ENCODE measurements around the gene RCN1. TPM values are rescaled to one million over a fixed set of nuclear protein-coding genes. Genes with fewer than 3 reads are reported as not detected.

RCN1 gene
- total RNA-seq, 1 donor from 2014 or later: 26.6 TPM

DNA sequence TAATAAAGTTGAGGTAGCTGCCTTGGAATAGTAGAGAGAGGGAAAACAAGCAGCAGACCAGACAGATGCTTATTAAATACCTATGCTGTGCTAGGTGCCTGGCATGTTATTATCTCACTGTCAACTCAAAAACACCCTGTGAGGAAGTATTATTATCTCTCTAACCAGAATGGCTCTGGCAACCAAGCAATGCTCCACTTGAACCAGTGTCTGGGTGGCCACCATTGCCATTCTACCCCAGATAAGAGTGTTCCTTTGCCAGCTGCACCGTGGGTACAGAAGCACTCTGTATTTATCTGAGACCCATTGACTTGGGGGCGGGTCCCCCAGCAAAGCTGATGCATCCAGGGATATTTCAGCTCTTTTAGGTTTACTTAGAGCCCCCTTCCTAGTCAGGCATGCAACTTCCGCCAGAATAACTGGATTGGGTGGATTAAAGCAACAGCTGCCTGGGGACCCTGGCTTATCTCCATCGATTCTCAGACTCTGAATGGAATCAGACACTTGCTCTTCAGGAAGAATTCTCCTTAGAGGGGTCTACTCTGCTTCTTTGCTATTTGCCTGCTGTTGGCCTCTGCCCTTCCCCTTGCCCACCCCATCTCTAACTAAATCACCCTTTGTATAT, 49.1 kb downstream of the RCN1 start:
- DNase-seq: no peak
- ATAC-seq (ENCODE audit: poor library complexity): no peak
- intact Hi-C loops (cut with DNase I): no loop called here

- intact Hi-C loops (cut with DNase I): no loop called here
- ATAC-seq (ENCODE audit: poor library complexity) (no peak), DNase-seq (no peak)
Observed at GRCh38 chr11:32141745-32142546, 51.1 kb downstream of the RCN1 start.

DNA sequence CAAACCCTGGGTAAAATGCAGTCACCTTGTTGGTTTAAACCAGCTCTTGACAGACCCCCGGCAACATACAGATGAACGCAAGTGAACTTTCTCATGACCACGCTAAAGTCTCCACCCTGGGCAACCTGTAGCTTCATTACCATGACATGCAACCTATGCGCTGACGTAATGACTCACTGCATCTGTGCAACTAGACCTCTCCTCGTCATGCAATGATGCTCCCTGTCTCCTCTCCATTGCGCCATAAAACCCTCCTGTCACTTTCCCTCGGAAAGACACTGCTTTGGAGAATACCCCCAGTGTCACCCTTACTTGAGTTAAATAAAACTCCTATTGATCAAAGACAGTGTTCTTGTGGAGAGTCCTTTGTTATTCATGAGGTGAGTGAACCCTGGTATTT, 52.5 kb downstream of the RCN1 start:
- no peak for DNase-seq
- ATAC-seq (ENCODE audit: poor library complexity): no peak
- intact Hi-C loops (cut with DNase I): no loop called here

DNA sequence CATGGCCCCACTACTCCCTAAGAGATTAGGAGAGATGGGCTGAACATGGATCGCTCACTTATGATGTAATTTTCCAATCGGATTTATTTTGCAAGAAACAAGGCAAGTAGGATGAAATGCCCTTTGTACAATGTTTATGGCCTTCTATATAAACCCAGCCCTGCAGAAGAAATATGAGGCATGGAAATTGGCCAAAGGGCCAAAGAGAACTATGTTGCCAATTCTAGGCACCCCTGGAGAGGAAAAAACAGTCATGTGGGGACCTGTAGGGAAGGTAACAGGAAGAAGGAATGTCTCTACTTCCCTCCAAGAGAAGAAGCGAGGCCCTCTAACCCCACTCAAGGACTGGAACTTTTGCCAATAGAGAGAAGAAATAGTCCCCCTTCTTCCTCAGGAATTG, 54.4 kb downstream of the RCN1 start:
- ATAC-seq (ENCODE audit: poor library complexity): no peak
- DNase-seq: no peak
- intact Hi-C loops (cut with DNase I): no loop called here

DNA sequence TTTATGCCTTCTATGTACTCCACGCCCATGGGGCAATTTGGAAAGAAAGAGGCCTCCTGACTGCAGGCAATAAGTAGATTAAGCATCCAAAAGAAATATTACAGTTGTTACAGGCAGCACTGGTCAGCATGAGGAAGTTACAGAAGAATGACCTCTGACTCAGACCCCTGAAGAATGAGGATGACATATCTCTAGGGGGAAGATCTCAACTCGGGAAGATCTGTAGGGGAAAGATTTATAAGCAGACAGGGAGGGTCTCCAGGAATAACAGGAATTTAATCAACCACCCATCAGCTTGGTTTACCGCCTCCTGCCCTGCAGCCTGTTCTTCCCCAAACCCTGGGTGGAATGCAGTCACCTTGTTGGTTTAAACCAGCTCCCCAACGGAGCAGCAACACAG, 58.0 kb downstream of the RCN1 start:
- DNase-seq (no peak), ATAC-seq (ENCODE audit: poor library complexity) (no peak)
- intact Hi-C loops (cut with DNase I): no loop called here

- no peak for DNase-seq
- intact Hi-C loops (cut with DNase I): no loop called here
- ATAC-seq (ENCODE audit: poor library complexity): no peak
Observed at GRCh38 chr11:32149748-32150147, 58.9 kb downstream of the RCN1 start.

DNA sequence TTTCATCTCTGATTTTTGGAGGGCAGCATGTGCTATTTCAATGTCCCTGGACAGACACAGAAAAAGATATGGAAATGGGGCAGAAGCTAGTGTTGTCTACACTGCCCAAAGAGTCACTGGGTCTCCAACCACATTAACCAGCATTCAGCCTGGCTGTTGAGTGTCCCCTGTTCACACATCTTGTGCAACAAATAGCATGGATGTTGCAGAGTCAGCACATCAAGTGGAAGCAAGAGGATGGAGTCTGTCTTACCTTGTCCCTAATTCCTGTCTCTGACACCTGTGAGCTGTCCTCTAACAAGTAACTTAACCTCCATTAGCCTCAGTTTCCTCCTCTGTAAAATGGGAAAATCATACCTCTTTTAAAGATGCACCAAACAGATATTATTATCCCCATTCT, 60.2 kb downstream of the RCN1 start:
- ATAC-seq (ENCODE audit: poor library complexity) (no peak), DNase-seq (no peak)
- intact Hi-C loops (cut with DNase I): no loop called here

DNA sequence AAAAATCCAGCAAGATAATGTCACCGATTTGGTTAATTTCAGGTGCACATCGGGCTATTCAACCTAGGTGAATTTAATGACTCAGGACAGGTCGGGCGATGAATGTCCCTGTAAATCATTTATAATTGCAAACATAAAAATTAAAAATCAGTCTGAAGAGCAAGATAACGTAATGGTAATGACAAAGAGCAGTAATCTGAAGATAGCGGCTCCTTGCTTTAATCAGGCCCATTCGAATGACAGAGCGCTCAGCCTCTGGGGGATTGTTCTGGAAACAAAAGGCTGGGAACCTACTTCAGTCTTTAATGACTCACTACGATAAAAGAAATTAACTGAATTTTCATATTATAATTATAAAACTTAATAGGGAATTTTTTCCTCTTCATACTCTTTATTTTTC, 61.3 kb downstream of the RCN1 start:
- ATAC-seq (ENCODE audit: poor library complexity) (no peak), DNase-seq (no peak)
- intact Hi-C loops (cut with DNase I): no loop called here

DNA sequence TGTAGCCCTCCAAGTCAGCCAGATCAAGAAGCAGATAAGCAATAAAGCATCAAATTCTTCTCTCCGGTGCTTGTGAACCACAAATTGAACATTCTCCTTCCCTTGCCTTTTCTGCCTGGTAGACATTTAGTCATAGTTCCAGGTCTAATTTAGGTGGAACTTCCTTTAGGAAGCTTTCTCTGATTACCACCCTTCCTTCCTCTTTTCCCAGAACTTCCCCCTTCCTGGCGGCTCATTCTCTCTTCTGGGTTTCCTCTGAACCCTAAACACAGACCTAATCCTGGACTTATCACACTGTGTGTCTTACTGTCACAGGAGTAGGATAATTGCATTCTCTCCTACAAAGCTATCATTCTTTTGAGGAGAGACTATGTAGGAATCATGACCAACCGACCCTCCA, 61.9 kb downstream of the RCN1 start:
- no peak for ATAC-seq (ENCODE audit: poor library complexity)
- DNase-seq: no peak
- intact Hi-C loops (cut with DNase I): no loop called here

DNA sequence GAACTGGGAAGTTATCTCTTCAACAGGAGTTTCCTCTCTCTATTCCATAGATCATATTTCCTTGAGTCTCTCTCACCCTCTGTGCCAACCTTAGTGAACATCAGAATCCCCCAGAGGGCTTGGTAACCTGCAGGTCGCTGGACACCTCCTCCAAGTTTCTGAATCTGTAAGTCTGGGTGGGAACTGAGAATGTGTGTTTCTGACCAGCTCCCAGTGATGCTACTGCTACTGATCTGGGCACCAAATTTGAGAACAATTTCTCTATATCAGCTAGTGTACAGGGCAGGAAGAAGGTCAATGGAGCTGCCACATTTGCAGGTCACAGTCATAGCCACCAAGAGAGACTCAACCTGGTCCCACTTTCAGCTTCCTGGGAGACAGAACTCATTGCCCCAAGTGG, 62.9 kb downstream of the RCN1 start:
- no peak for ATAC-seq (ENCODE audit: poor library complexity)
- DNase-seq: no peak
- intact Hi-C loops (cut with DNase I): no loop called here

- intact Hi-C loops (cut with DNase I): no loop called here
- DNase-seq (no peak), ATAC-seq (ENCODE audit: poor library complexity) (no peak)
Observed at GRCh38 chr11:32154275-32154674, 63.4 kb downstream of the RCN1 start.

All from Right ventricle myocardium superior (tissue), 1 donor.